ENCODE measurements around the gene FAM181A.

The FAM181A gene

GRCh38 chr14:93905623-93906022 is 21.5 kb upstream of the FAM181A start:
- no peak for FAIRE-seq

GRCh38 chr14:93906341-93907329 is 20.5 kb upstream of the FAM181A start:
- FAIRE-seq, result no peak

- FAIRE-seq, result no peak
These were observed 17.6 kb upstream of the FAM181A start for GRCh38 chr14:93909429-93910128.

DNA sequence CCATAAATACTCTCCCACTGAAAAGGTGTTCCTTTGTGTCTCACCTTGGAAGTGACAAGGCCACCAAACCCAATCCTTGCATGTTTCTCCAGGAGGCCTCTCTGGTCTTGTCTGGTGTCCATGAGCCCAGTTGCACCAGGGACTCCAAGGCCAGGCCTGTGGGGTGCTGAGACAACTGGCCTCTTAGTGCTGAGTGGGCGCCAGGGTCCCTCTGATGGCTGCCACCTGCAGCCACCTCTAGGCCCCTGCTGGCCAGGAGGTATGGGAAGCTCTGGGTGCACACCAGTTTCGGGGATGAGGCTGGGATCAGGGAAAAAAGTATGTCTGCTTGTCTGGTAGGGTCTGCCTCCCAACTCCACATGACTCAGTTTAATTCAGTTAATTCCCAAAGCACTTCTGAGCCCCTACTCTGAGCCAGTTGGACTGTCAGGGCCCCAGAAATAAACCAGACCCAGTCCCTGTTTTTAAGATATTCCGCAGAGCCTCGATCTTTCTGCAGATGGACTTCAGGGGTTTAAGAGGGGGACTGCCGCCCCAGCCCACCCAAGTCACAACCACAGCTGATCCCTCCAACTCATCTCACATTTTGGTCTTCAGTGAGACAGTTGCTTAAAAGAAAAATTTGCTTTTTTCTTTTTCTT is 15.0 kb upstream of the FAM181A start:
- no peak for FAIRE-seq

DNA sequence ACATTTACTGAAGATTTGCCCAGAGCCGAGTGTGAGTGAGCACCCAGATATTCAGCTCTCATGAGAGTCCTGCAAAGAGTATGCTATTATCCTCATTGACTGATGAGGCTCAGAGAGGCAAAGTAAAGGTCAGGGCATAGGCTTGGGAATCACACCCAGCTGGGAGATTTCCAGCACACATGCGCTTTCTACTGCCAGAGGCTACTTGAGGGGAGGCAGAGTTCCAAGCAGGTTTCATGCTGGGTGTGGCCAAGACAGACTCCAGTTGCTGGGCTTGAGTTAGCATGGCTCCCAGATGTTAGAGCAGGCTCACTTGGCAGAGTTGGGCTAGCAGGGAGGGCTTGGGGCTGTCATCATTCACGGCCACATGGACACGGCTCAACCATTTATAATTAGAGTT is 14.4 kb upstream of the FAM181A start:
- no peak for FAIRE-seq

DNA sequence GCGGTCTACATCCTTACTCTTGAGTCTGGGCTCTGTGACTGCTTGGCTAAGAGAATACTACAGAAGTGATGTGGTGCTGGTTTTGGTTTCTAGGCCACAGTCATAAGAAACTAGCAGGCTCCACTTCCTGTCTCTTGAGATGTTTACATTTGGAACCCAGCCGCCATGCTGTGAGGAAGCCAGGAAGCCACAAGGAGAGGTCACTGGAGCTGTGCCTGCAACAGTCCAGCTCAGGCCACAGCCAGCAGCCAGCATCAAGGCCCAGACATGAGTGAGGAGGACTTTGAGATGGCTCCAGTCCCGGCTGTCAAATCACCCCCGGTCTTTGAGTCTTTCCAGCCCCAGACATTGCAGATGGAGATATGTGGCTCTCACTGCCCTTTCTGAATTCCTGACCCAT is 12.9 kb upstream of the FAM181A start:
- FAIRE-seq, result no peak

DNA sequence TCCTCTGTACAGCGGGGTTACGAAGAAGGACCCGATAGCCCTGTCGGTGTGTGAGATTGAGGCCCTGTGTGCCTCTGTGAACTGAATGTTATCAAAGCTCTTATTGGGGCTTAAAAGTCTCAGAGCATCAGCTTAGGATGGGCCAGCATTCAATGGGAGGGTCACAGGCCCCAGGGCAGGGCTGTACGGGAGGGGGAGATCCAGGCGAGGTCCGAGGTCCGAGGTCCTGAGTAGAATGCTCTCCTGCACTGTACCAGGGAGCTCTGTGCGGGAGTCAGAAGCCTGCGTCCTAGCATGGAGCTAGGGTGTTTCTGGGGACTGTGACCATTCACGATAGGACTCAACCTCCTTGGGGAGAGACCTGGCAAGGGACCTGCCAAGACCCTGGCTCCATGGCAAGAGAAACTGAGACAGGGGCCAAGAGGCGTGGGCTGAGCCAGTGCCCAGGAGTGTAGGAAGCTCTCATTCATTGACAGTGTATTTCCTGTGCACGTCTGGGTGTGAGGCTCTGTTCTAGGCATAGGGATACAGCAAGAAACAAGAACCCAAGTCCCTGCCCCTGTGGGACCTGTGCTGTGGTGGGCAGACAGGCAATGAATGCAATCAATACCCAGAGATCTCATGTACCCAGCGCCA is 12.0 kb upstream of the FAM181A start:
- FAIRE-seq, result no peak

DNA sequence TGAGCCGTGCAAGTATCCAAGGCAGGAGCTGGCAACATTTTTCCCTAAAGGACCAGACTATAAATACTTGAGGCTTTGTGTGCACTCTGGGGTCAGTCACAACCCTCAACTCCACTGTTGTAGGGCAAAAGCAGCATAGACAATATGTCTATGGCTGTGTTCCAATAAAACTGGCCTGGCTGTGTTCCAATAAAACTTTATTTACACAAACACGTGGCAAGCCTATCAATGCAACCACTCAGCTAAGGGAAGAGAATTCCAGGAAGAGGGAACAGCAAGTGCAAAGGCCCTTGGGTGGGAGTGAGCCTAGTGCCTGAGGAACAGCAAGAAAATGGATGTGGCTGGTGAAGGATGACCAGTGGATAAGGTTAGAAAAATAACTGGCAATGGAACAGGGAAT is 11.3 kb upstream of the FAM181A start:
- FAIRE-seq, result no peak

GRCh38 chr14:93916498-93916897 is 10.6 kb upstream of the FAM181A start:
- FAIRE-seq, result no peak

DNA sequence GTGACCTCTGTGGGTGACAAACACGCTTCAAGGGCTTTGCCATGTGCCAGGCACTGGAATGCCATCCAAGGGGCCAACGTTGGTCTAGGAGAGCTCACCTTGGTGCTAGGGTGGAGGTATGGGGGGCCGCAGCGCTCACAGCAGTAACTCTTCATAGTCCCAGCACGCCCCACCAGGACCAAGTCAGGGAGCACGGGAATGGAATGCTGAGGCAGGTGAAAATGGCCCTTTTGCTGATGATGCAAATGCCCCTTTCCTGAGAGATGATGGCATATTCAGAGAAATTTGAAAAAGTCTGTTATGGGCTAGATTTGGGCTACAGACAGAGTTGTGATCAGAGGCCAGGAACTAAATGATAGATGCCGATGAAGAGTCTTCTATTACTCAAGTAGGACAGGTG is 10.0 kb upstream of the FAM181A start:
- no peak for FAIRE-seq

DNA sequence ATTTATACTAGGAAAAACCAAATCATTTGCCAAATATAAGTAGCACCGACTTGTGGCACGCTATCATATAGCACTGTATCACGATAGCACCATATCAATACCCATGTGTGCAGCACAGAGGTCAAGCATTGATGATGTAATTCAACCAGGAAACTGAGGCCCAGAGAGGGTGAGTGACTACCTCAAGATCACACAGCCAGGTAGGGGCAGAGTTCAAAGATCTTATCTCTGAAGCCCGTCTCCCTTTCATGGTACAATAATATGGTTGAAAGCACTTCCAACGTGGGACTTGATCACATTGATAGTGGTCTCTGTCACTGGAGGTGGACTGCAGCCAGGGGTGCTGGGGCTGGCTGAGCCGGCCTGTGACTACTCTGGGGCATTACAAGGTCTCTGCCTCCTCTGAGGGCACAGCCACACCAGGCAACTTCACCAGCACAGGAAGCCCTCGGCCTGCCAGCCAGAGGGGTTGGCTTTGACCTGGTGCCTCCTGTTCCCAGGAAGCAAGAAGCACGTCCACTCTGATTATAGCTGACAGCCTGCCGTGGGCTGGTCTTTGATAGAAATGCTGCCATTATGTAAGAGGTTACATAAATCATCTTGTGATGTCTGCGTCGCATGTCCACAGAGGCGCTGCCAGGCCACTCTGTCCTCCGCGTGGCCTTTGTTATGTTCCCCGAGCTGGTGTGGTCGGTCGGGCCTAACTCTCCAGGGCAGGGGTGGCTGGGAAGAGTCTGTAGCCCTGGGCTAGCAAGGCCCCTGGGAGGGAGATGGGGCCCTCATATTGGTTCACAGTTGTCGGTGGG is 5.9 kb upstream of the FAM181A start:
- FAIRE-seq, result no peak

- no peak for FAIRE-seq
These were observed 3.5 kb upstream of the FAM181A start for GRCh38 chr14:93923626-93924025.

- FAIRE-seq, result no peak
These were observed 2.4 kb upstream of the FAM181A start for GRCh38 chr14:93924592-93925355.

GRCh38 chr14:93925374-93925895 is 1.7 kb upstream of the FAM181A start:
- FAIRE-seq, result no peak

DNA sequence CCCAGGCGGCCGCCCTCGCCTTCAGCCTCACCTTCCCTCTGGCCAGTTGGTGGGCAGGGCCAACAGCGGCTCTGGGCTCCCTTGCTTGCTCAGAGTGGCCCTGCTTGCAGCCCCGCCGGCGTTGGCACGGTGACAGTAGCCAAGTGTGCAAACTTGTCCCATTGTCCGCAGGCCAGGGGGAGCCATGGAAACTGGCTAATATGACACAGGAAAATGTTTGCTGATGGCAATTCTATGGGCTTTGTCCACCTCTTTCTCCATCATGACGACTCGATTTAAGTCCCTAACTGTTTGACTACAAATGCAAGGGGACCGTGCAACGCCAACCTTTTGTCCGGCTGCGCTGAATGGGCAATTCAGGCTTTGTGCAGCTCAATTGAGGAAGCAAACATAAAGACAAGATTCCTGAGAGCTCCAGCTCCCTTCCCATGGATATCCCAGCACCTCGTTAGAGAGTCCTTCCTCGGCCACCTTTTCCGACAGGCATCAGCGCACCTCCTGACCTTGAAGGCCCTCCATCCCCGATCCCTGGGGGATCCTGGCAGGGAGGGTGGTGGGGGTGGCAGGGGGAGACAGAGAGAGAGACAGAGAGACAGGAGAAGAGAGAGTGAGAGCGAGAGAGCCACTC is 785 bp upstream of the FAM181A start:
- no peak for FAIRE-seq

DNA sequence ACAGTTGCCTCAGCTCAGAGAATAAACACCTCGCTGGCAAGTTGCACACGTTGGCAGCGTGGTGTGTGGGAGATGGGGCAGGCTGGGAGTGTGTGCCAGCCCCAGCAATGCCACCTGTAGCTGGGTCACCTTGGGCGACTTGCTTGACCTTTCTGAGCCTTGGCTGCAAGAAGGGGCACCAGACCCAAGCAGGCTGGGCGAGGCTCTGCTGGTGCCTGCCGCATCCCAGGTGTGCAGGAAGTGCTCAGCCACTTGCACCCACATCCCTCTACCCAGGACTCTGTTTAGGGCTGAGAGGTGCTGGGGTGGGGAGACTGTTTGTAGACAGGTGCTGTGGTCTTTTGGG is 629 bp downstream of the FAM181A start:
- FAIRE-seq, result no peak

DNA sequence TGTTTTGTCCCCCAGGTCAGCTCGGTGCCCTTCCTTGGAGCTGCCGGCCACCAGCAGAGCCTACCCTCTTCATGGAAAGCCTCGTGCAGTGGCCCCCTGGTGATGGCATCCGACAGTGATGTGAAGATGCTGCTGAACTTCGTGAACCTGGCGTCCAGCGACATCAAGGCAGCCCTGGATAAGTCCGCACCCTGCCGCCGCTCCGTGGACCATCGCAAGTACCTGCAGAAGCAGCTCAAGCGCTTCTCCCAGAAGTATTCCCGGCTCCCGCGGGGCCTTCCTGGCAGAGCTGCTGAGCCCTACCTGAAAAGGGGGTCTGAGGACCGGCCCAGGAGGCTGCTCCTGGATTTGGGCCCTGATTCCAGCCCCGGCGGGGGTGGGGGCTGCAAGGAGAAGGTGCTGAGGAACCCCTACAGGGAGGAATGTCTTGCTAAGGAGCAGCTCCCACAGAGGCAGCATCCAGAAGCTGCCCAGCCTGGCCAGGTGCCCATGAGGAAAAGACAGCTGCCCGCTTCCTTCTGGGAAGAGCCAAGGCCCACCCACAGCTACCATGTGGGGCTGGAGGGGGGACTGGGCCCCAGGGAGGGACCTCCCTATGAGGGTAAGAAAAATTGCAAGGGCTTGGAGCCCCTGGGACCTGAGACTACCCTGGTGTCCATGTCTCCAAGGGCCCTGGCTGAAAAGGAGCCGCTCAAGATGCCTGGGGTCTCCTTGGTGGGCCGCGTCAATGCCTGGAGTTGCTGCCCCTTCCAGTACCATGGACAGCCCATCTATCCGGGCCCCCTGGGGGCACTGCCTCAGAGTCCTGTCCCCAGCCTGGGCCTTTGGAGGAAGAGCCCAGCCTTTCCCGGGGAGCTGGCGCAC is 1.3 kb downstream of the FAM181A start:
- FAIRE-seq, result no peak

- no peak for FAIRE-seq
These were observed 1.9 kb downstream of the FAM181A start for GRCh38 chr14:93929048-93929535.

DNA sequence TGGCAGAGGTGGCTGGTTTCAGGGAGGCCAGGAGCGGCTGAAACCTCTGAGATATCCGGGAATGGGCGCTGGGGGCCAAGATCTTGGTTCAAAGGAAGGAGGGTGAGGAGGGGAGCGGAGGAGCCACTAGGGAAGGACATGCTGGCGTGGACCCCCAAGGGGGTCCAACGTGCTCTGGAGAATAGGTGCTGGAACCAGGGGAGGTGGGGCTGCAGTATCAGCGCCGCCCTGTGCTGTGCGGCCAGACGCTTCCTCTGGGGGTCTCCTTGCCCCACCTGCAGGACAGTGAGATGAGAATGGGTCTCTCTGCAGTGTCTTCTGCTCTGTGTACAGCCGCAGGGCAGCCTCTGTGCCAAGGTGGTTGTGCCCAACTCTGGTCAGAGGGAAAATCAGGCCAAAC is 2.5 kb downstream of the FAM181A start:
- no peak for FAIRE-seq

All from colon (tissue), 2 donors.